Neural progenitor cell (in vitro differentiated cells): ENCODE results near the gene UGT1A6. TPM values are rescaled to one million over a fixed set of nuclear protein-coding genes. Genes with fewer than 3 reads are reported as not detected.
"Not testable (repeated sequence)": the region's sequence is repeated elsewhere in the genome, so short reads cannot be mapped to it uniquely, and the experiment has no call there.

Experiments used
- DNase-seq: peaks from one replicate; pipeline ENCODE4 v3.0.0-alpha.2; 2016; ENCODE audit warnings: low spot score
- H2AFZ ChIP-seq: fragments of 200-600 bp; sonication (generic); replicated peaks from 2 replicates; pipeline ENCODE4 v1.6.1; 2016; ENCODE audit warnings: antibody characterized with exemption
- H3F3A ChIP-seq: fragments of 200-600 bp; sonication (generic); 2 replicates; pipeline ENCODE4 v1.6.1; 2016; ENCODE audit warnings: antibody characterized with exemption, low read depth
- H3K27ac ChIP-seq: fragments of 200-600 bp; sonication (generic); 2 replicates; pipeline ENCODE4 v1.5.1; 2016; ENCODE audit warnings: mild to moderate bottlenecking
- H3K27me3 ChIP-seq: fragments of 200-600 bp; sonication (generic); 2 replicates; pipeline ENCODE4 v1.6.1; 2016; ENCODE audit warnings: mild to moderate bottlenecking, moderate library complexity
- H3K36me3 ChIP-seq: fragments of 200-600 bp; sonication (generic); 2 replicates; pipeline ENCODE4 v1.5.1; 2016
- H3K4me1 ChIP-seq: fragments of 200-600 bp; sonication (generic); 2 replicates; pipeline ENCODE4 v1.6.1; 2016; ENCODE audit warnings: mixed run types
- H3K4me2 ChIP-seq: fragments of 200-600 bp; sonication (generic); 2 replicates; pipeline ENCODE4 v1.6.1; 2016
- H3K4me3 ChIP-seq: fragments of 200-600 bp; sonication (generic); 2 replicates; pipeline ENCODE4 v1.5.1; 2016
- H3K79me2 ChIP-seq: fragments of 200-600 bp; sonication (generic); 2 replicates; pipeline ENCODE4 v1.6.1; 2016; ENCODE audit warnings: low read depth
- H3K9ac ChIP-seq: fragments of 200-600 bp; sonication (generic); 2 replicates; pipeline ENCODE4 v1.6.1; 2016
- H3K9me3 ChIP-seq: fragments of 200-600 bp; sonication (generic); 2 replicates; pipeline ENCODE4 v1.5.1; 2016; ENCODE audit warnings: low read depth
- H4K20me1 ChIP-seq: fragments of 200-600 bp; sonication (generic); 2 replicates; pipeline ENCODE4 v1.6.1; 2016; ENCODE audit warnings: low read depth
- H3K27ac Mint-ChIP-seq: 3 replicates; pipeline ENCODE4 v1.8.0; 2021; ENCODE audit warnings: mixed read lengths
- H3K27me3 Mint-ChIP-seq: 2 replicates; pipeline ENCODE4 v1.8.0; 2022; ENCODE audit warnings: low read depth, mild to moderate bottlenecking, inconsistent platforms, moderate library complexity, mixed read lengths; ENCODE audit not compliant: insufficient read depth
- H3K36me3 Mint-ChIP-seq: 3 replicates; pipeline ENCODE4 v1.8.0; 2021; ENCODE audit warnings: mixed read lengths
- H3K4me1 Mint-ChIP-seq: 3 replicates; pipeline ENCODE4 v1.8.0; 2021; ENCODE audit warnings: mixed read lengths
- H3K4me3 Mint-ChIP-seq: 3 replicates; pipeline ENCODE4 v1.8.0; 2021; ENCODE audit warnings: mild to moderate bottlenecking, moderate library complexity, mixed read lengths
- H3K9me3 Mint-ChIP-seq: 3 replicates; pipeline ENCODE4 v1.8.0; 2020; ENCODE audit warnings: mixed read lengths
- EZH2 ChIP-seq: fragments of 200-600 bp; sonication (generic); IDR thresholded peaks from 2 replicates; pipeline ENCODE4 v1.6.1; 2017; ENCODE audit warnings: antibody characterized with exemption, mild to moderate bottlenecking, moderate library complexity
- EZH2phosphoT487 ChIP-seq: fragments of 200-600 bp; sonication (generic); IDR thresholded peaks from 2 replicates; pipeline ENCODE4 v1.6.1; 2017; ENCODE audit warnings: antibody characterized with exemption
- total RNA-seq: library from RNA; depleted of rRNA; stranded (reverse); fragments of >200 nt; gene quantifications from 2 replicates; pipeline ENCODE4 v1.2.3, GENCODE V29; 2015; ENCODE audit warnings: low replicate concordance
- TF ChIP-seq, protein P1 (sequence below): fragments of 200-600 bp; sonication (generic); IDR thresholded peaks from 2 replicates; pipeline ENCODE4 v1.5.1; 2017; ENCODE audit warnings: antibody characterized with exemption, mild to moderate bottlenecking

The UGT1A6 gene
- total RNA-seq, 1 donor from 2014 or later, result not detected

DNA sequence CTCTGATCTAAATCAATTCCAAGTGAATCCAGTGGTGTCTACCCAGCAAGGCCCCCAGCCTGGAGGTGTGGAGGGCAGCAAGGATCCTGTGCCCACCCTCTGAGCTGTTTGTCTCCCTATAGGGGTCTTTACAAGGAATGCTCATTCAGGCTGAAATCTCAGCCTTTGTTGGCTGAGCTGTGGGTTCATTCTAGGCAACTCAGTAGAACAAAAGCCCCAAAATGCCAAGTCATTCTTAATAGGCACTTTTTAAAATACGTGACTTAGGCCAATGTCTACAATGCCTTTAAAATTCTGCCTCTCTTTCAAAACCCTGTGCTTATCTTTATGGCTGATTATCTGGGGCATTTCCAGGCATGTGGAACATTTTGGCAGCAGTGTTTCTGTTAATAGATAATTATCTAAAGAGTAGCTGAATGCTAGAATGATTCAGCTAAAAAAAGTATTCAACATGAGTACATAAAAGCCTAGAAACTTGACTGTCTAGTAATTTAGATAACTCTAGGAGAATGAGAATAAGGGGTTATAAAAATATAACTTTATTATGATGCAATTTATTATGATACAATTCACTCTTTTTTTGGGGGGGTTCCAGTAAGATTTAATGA is 7.4 kb downstream of the UGT1A6 start:
- no peaks in the 10 kb centered on the region for H3K36me3 Mint-ChIP-seq
- peaks cover 15% of the 10 kb centered on the region for H3F3A ChIP-seq
- H3K79me2 ChIP-seq, result no peaks in the 10 kb centered on the region
- peaks cover 3% of the 10 kb centered on the region for H3K27me3 Mint-ChIP-seq
- no peak overlapping the region for H2AFZ ChIP-seq
- no peak overlapping the region for H3K9ac ChIP-seq
- H3K9me3 Mint-ChIP-seq, result peaks cover 8% of the 10 kb centered on the region
- H3K4me2 ChIP-seq, result peak overlapping the region; percentile 58
- H3K27me3 ChIP-seq, result no peaks in the 10 kb centered on the region
- H3K36me3 ChIP-seq, result no peaks in the 10 kb centered on the region
- no peaks in the 10 kb centered on the region for H4K20me1 ChIP-seq
- H3K27ac ChIP-seq, result peak overlapping the region; percentile 45
- DNase-seq, result peak; percentile 85
- TF ChIP-seq, protein P1, sequence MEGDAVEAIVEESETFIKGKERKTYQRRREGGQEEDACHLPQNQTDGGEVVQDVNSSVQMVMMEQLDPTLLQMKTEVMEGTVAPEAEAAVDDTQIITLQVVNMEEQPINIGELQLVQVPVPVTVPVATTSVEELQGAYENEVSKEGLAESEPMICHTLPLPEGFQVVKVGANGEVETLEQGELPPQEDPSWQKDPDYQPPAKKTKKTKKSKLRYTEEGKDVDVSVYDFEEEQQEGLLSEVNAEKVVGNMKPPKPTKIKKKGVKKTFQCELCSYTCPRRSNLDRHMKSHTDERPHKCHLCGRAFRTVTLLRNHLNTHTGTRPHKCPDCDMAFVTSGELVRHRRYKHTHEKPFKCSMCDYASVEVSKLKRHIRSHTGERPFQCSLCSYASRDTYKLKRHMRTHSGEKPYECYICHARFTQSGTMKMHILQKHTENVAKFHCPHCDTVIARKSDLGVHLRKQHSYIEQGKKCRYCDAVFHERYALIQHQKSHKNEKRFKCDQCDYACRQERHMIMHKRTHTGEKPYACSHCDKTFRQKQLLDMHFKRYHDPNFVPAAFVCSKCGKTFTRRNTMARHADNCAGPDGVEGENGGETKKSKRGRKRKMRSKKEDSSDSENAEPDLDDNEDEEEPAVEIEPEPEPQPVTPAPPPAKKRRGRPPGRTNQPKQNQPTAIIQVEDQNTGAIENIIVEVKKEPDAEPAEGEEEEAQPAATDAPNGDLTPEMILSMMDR, result no peak
- TF ChIP-seq EZH2 (no peak), EZH2phosphoT487 (no peak)
- peaks cover 18% of the 10 kb centered on the region for H3K4me1 ChIP-seq
- peak overlapping the region; percentile 24 for H3K27ac Mint-ChIP-seq
- H3K4me3 ChIP-seq, result no peak overlapping the region
- peaks cover 17% of the 10 kb centered on the region for H3K4me1 Mint-ChIP-seq
- H3K4me3 Mint-ChIP-seq, result no peak overlapping the region
- H3K9me3 ChIP-seq, result no peaks in the 10 kb centered on the region

DNA sequence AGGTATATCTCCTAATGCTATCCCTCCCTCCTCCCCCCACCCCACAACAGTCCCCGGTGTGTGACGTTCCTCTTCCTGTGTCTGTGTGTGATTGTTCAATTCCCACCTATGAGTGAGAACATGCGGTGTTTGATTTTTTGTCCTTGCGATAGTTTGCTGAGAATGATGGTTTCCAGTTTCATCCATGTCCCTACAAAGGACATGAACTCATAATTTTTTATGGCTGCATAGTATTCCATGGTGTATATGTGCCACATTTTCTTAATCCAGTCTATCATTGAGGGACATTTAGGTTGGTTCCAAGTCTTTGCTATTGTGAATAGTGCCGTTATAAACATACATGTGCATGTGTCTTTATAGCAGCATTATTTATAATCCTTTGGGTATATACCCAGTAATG is 8.2 kb downstream of the UGT1A6 start:
- not testable (repeated sequence) for H3K9me3 ChIP-seq, H3K27me3 Mint-ChIP-seq, H4K20me1 ChIP-seq, H3K4me3 ChIP-seq, H3K27ac ChIP-seq, DNase-seq, H3K9me3 Mint-ChIP-seq, H3K4me3 Mint-ChIP-seq, H2AFZ ChIP-seq, H3K27ac Mint-ChIP-seq, H3K79me2 ChIP-seq, H3K27me3 ChIP-seq, H3K36me3 ChIP-seq, H3K4me2 ChIP-seq, H3K36me3 Mint-ChIP-seq, H3K9ac ChIP-seq
- H3K4me1 Mint-ChIP-seq, result peaks cover 17% of the 10 kb centered on the region
- Histone ChIP-seq H3K4me1 (peaks cover 18% of the 10 kb centered on the region), H3F3A (peaks cover 15% of the 10 kb centered on the region)

DNA sequence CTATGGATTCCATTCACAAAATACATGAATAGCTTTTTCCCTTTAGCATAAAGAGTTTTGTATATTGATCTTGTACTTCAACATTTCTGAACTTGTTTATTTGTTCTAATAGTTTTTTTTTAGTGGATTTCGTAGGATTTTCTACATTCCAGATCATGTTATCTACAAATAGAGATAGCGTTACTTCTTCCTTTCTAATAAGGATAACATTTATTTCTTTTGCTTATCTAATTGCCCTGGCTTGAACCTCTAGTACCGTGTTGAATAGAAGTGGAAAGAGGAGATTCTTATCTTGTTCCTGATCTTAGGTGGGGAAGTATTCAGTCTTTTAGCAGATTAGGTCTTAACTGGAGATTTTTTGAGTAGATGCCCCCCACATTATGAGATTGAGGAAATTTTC is 9.5 kb downstream of the UGT1A6 start:
- Mint-ChIP-seq H3K27ac (no peak overlapping the region), H3K9me3 (peaks cover 8% of the 10 kb centered on the region), H3K27me3 (peaks cover 3% of the 10 kb centered on the region), H3K4me3 (no peak overlapping the region), H3K4me1 (peaks cover 17% of the 10 kb centered on the region), H3K36me3 (no peaks in the 10 kb centered on the region)
- Histone ChIP-seq H3K79me2 (no peaks in the 10 kb centered on the region), H2AFZ (no peak overlapping the region), H3K9me3 (no peaks in the 10 kb centered on the region), H3K4me1 (peaks cover 18% of the 10 kb centered on the region), H3K27ac (no peak overlapping the region), H3K4me2 (no peak overlapping the region), H4K20me1 (no peaks in the 10 kb centered on the region), H3K27me3 (no peaks in the 10 kb centered on the region), H3K9ac (no peak overlapping the region), H3F3A (peaks cover 15% of the 10 kb centered on the region), H3K4me3 (no peak overlapping the region), H3K36me3 (no peaks in the 10 kb centered on the region)
- DNase-seq, result no peak
- no peak for TF ChIP-seq EZH2

DNA sequence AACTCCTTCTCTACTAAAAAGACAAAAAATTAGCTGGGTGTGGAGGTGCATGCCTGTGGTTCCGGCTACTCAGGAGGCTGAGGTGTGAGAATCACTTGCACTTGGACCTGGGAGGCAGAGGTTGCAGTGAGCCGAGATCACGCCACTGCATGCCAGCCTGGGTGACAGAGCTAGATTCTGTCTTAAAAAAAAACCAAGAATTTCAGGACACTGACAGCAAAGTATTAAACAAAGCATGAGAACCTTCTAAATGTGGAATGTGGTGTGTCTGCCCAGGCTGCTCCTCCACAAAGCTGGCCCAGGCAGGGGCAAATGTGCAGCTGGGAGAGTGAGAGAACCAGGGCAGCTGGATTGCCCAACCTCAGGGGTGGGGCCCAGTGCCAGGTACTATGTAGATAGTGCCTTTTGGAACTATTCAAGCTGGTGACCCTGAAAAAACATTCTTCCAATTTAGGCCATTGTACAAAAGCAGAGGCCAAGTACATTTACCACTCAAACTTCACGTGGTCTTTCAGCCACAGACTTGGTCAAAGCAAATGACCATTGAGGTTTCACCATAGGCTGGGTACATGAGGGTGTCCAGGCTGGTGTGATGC is 13.3 kb downstream of the UGT1A6 start:
- no peak overlapping the region for H3K27ac ChIP-seq

More for the DNA sequence above, 13.3 kb downstream of the UGT1A6 start:
- H3K27me3 Mint-ChIP-seq, result peaks cover 3% of the 10 kb centered on the region
- H3K4me1 Mint-ChIP-seq, result no peaks in the 10 kb centered on the region
- no peaks in the 10 kb centered on the region for H3K27me3 ChIP-seq
- no peak for DNase-seq
- H3F3A ChIP-seq, result no peaks in the 10 kb centered on the region
- H3K79me2 ChIP-seq, result no peaks in the 10 kb centered on the region
- H3K36me3 ChIP-seq, result no peaks in the 10 kb centered on the region
- H4K20me1 ChIP-seq, result no peaks in the 10 kb centered on the region
- H3K4me1 ChIP-seq, result no peaks in the 10 kb centered on the region
- no peak for TF ChIP-seq EZH2phosphoT487
- TF ChIP-seq, protein P1, result no peak
- TF ChIP-seq EZH2, result no peak
- H3K27ac Mint-ChIP-seq, result no peak overlapping the region
- H3K9me3 ChIP-seq, result no peaks in the 10 kb centered on the region
- H3K4me3 ChIP-seq, result no peak overlapping the region
- no peaks in the 10 kb centered on the region for H3K36me3 Mint-ChIP-seq
- H3K9ac ChIP-seq, result no peak overlapping the region
- H2AFZ ChIP-seq, result no peak overlapping the region
- peaks cover 6% of the 10 kb centered on the region for H3K9me3 Mint-ChIP-seq
- no peak overlapping the region for H3K4me3 Mint-ChIP-seq
- no peak overlapping the region for H3K4me2 ChIP-seq
